ENCODE measurements around the gene DLGAP4. TPM values are rescaled to one million over a fixed set of nuclear protein-coding genes. Genes with fewer than 3 reads are reported as not detected.

DLGAP4 gene
- total and polyA plus RNA-seq, 9 of the 15 experiments (the other 6 are each of a cell fraction or from before 2014, with no cell fraction given): 0.31 to 34.1 (median 4.5) TPM

DNA sequence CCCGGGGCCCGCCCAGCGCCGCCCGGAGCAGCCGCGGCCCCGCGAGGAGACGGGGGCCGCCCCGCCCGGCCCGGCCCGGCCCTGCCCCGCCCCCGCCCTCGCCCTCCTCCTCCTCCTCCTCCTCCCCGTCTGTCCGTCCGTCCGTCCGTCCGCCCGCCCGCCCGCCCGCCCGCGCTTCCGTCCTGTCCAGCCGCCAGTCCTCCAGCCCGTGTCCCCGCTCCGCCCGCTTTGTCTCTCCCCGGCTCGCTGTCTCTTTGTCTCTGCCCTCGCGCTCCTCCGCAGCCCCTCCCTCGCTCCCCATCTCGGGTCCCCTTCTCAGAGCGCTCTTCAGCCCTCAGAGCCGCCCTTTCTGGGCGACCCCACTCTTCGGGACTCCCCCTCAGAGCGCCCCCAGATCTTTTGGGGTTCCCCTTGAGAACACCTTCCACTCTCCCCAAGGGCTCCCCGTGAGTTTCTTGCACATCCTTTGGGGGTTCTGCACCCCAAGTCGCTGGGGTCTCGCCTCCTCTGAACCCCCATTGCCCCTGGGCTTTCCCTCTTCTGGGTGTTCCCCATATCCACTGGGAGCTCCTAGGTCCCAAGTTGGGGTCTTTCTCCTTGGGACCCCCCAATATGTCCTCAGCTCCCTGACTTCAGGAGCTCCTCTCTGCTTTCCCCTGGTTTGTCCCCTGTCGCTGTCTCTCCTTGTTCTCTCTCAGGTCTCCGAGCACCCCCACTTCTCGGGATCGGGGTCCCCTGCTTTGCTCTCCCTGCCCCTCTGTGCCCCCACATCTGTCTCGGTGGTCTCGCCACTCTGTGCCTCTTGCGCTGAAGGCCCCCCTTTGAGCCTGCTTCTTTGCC, 155.7 kb downstream of the DLGAP4 start (continued):
- TF ChIP-seq ZHX1 (conservative IDR thresholded peaks at IDR 0.05; ENCODE audit: low read length) (no peak), RFX1 (IDR thresholded peaks at IDR 0.05) (no peak), DEAF1 (CRISPR knock-in tag; IDR thresholded peaks at IDR 0.05) (no peak), POLR2G (IDR thresholded peaks at IDR 0.05; ENCODE audit: low read depth, low read length) (peak; percentile 61), RBFOX2 (IDR thresholded peaks at IDR 0.05; ENCODE audit: low read depth, low read length) (0 out of 2 replicates have a peak, but pooled peaks have one; percentile 16), DDX20 (tag; IDR thresholded peaks at IDR 0.05; ENCODE audit: low read depth) (no peak), HEY1 (CRISPR knock-in tag; IDR thresholded peaks at IDR 0.05; ENCODE audit: borderline replicate concordance) (no peak), GABPB2 (CRISPR knock-in tag; conservative IDR thresholded peaks at IDR 0.05) (no peak), EGR1 (conservative IDR thresholded peaks at IDR 0.05) (no peak), ARNT (IDR thresholded peaks at IDR 0.05) (no peak), ZBTB7A (IDR thresholded peaks at IDR 0.05; ENCODE audit: borderline replicate concordance, control insufficient read depth, low read depth, low read length) (peak; percentile 65; the same call in 1 of the 2 replicates), PHF21A (IDR thresholded peaks at IDR 0.05; ENCODE audit: borderline replicate concordance, low read depth) (no peak), MEF2D (tag; conservative IDR thresholded peaks at IDR 0.05; ENCODE audit: low read depth) (no peak), MCM5 (IDR thresholded peaks at IDR 0.05; ENCODE audit: low read depth) (no peak), MTA2 (IDR thresholded peaks at IDR 0.05; ENCODE audit: low read depth) (no peak), HDAC2 (IDR thresholded peaks at IDR 0.05) (no peak), PTTG1 (tag; IDR thresholded peaks at IDR 0.05; ENCODE audit: low read depth) (no peak), PTRF (tag; IDR thresholded peaks at IDR 0.05) (no peak)
- TF ChIP-seq, protein P1, sequence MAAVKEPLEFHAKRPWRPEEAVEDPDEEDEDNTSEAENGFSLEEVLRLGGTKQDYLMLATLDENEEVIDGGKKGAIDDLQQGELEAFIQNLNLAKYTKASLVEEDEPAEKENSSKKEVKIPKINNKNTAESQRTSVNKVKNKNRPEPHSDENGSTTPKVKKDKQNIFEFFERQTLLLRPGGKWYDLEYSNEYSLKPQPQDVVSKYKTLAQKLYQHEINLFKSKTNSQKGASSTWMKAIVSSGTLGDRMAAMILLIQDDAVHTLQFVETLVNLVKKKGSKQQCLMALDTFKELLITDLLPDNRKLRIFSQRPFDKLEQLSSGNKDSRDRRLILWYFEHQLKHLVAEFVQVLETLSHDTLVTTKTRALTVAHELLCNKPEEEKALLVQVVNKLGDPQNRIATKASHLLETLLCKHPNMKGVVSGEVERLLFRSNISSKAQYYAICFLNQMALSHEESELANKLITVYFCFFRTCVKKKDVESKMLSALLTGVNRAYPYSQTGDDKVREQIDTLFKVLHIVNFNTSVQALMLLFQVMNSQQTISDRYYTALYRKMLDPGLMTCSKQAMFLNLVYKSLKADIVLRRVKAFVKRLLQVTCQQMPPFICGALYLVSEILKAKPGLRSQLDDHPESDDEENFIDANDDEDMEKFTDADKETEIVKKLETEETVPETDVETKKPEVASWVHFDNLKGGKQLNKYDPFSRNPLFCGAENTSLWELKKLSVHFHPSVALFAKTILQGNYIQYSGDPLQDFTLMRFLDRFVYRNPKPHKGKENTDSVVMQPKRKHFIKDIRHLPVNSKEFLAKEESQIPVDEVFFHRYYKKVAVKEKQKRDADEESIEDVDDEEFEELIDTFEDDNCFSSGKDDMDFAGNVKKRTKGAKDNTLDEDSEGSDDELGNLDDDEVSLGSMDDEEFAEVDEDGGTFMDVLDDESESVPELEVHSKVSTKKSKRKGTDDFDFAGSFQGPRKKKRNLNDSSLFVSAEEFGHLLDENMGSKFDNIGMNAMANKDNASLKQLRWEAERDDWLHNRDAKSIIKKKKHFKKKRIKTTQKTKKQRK (IDR thresholded peaks at IDR 0.05; ENCODE audit: borderline replicate concordance, low read depth, low read length): no peak

Measured in K562 (cell line).